ENCODE results near the gene SNX15.

- no peak for TF ChIP-seq POLR2AphosphoS5 (IDR thresholded peaks at IDR 0.05; ENCODE audit: low read depth, low read length)
- TF ChIP-seq TAF1 (IDR thresholded peaks at IDR 0.05; ENCODE audit: borderline replicate concordance, insufficient read depth, low read length): no peak
- TF ChIP-seq REST (IDR thresholded peaks at IDR 0.05; ENCODE audit: insufficient read depth in 1 of 2, low read depth in 2 of 2, low read length in 2 of 2): no peak
- TF ChIP-seq FOXP2 (optimal IDR thresholded peaks at IDR 0.05; ENCODE audit: borderline replicate concordance, extremely low read depth, extremely low read length, insufficient read depth): no peak
- TF ChIP-seq SIN3A (IDR thresholded peaks at IDR 0.05; ENCODE audit: borderline replicate concordance, insufficient read depth, low read length): no peak
These were observed 59.6 kb downstream of the SNX15 start for GRCh38 chr11:65086809-65087208.

Data from PFSK-1 (cell line).